Measurements from ENCODE around the gene PKNOX2.

PKNOX2 gene

GRCh38 chr11:125271483-125272091, 107.0 kb downstream of the PKNOX2 start:
- Histone ChIP-seq H2AFZ (ENCODE audit: low read depth, low read length) (no peak overlapping the region), H3K36me3 (replicated peaks; ENCODE audit: low read depth, low read length) (no peaks in the 10 kb centered on the region), H3K27ac (ENCODE audit: low read length) (no peak overlapping the region), H3K9me3 (ENCODE audit: insufficient read depth, low read length) (no peaks in the 10 kb centered on the region), H3K79me2 (ENCODE audit: low read length) (no peaks in the 10 kb centered on the region), H3K9ac (ENCODE audit: low read length) (no peak overlapping the region), H3K4me2 (ENCODE audit: low read length) (no peak overlapping the region), H3K4me1 (ENCODE audit: low read length) (no peaks in the 10 kb centered on the region), H3K4me3 (ENCODE audit: low read length) (no peak overlapping the region), H3K27me3 (ENCODE audit: low read depth, low read length) (peaks cover 26% of the 10 kb centered on the region), H4K20me1 (ENCODE audit: insufficient read depth, low read length) (no peaks in the 10 kb centered on the region)
- TF ChIP-seq CTCF (IDR thresholded peaks at IDR 0.05; ENCODE audit: low read depth, low read length), result no peak
- no peak for TF ChIP-seq EZH2phosphoT487 (IDR thresholded peaks at IDR 0.05; ENCODE audit: low read depth)

GRCh38 chr11:125272092-125272491, 107.5 kb downstream of the PKNOX2 start:
- TF ChIP-seq EZH2phosphoT487 (IDR thresholded peaks at IDR 0.05; ENCODE audit: low read depth) (no peak), CTCF (IDR thresholded peaks at IDR 0.05; ENCODE audit: low read depth, low read length) (no peak)
- Histone ChIP-seq H3K9me3 (ENCODE audit: insufficient read depth, low read length) (no peaks in the 10 kb centered on the region), H2AFZ (ENCODE audit: low read depth, low read length) (no peak overlapping the region), H3K27ac (ENCODE audit: low read length) (no peak overlapping the region), H3K36me3 (replicated peaks; ENCODE audit: low read depth, low read length) (no peaks in the 10 kb centered on the region), H3K27me3 (ENCODE audit: low read depth, low read length) (peaks cover 31% of the 10 kb centered on the region), H3K9ac (ENCODE audit: low read length) (no peak overlapping the region), H3K4me3 (ENCODE audit: low read length) (no peak overlapping the region), H3K79me2 (ENCODE audit: low read length) (no peaks in the 10 kb centered on the region), H3K4me1 (ENCODE audit: low read length) (no peaks in the 10 kb centered on the region), H3K4me2 (ENCODE audit: low read length) (no peak overlapping the region), H4K20me1 (ENCODE audit: insufficient read depth, low read length) (no peaks in the 10 kb centered on the region)

DNA sequence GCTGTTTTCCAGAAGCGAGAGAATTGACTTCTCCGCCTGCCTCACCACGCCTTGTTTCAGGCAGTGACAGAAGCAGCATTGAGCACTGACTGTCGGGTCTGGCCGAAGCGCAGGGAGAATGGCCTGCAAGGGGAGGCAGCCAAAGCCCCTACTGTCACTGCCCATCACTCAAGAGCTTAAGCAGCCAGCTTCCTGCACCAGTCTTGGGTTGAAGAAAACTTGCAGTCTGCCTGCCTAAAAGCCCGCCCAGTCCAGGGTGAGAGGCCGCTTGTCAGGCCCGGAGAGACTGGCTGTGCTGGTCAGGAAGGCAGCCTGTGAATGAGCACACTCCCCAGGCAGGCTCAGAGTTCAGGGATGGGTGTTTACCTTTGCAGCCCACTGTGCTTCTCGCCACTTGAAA, 108.3 kb downstream of the PKNOX2 start:
- no peak overlapping the region for H2AFZ ChIP-seq (ENCODE audit: low read depth, low read length)
- no peaks in the 10 kb centered on the region for H3K9me3 ChIP-seq (ENCODE audit: insufficient read depth, low read length)
- TF ChIP-seq EZH2phosphoT487 (IDR thresholded peaks at IDR 0.05; ENCODE audit: low read depth) (no peak), CTCF (IDR thresholded peaks at IDR 0.05; ENCODE audit: low read depth, low read length) (no peak)
- H3K27ac ChIP-seq (ENCODE audit: low read length), result no peak overlapping the region
- H3K4me2 ChIP-seq (ENCODE audit: low read length), result no peak overlapping the region
- no peaks in the 10 kb centered on the region for H4K20me1 ChIP-seq (ENCODE audit: insufficient read depth, low read length)
- no peak overlapping the region for H3K4me3 ChIP-seq (ENCODE audit: low read length)
- no peaks in the 10 kb centered on the region for H3K36me3 ChIP-seq (replicated peaks; ENCODE audit: low read depth, low read length)
- no peak overlapping the region for H3K9ac ChIP-seq (ENCODE audit: low read length)
- H3K27me3 ChIP-seq (ENCODE audit: low read depth, low read length), result peaks cover 38% of the 10 kb centered on the region
- H3K4me1 ChIP-seq (ENCODE audit: low read length), result no peaks in the 10 kb centered on the region
- no peaks in the 10 kb centered on the region for H3K79me2 ChIP-seq (ENCODE audit: low read length)

DNA sequence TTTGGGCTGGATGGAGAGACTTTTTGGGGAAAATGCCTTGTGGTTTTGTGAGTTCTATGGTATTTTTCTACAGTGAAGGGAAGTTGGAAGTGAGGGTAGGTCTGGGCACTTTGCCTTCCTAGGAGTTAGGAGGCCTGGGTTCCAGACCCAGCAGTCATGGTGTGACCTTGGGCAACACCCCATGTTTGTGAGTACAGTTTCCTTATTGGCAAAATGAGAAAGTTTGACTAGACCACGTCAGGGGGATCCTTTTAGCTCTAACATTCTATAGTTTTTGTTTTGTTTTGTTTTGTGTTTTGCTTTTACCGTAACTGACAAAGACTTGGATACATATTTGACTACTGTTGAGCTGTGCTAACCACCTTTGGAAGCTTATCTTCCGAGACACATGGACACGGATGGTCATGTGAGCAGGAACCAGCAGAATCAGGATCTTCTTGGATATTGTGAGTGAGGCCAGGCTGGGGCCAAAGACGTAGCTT, 109.0 kb downstream of the PKNOX2 start:
- no peak overlapping the region for H2AFZ ChIP-seq (ENCODE audit: low read depth, low read length)
- H3K79me2 ChIP-seq (ENCODE audit: low read length), result no peaks in the 10 kb centered on the region
- H3K9me3 ChIP-seq (ENCODE audit: insufficient read depth, low read length), result no peaks in the 10 kb centered on the region
- H4K20me1 ChIP-seq (ENCODE audit: insufficient read depth, low read length), result no peaks in the 10 kb centered on the region
- H3K9ac ChIP-seq (ENCODE audit: low read length), result no peak overlapping the region
- H3K27me3 ChIP-seq (ENCODE audit: low read depth, low read length), result peaks cover 39% of the 10 kb centered on the region
- TF ChIP-seq CTCF (IDR thresholded peaks at IDR 0.05; ENCODE audit: low read depth, low read length) (no peak), EZH2phosphoT487 (IDR thresholded peaks at IDR 0.05; ENCODE audit: low read depth) (no peak)
- no peaks in the 10 kb centered on the region for H3K4me1 ChIP-seq (ENCODE audit: low read length)
- H3K4me2 ChIP-seq (ENCODE audit: low read length), result no peak overlapping the region
- no peak overlapping the region for H3K27ac ChIP-seq (ENCODE audit: low read length)
- no peaks in the 10 kb centered on the region for H3K36me3 ChIP-seq (replicated peaks; ENCODE audit: low read depth, low read length)
- H3K4me3 ChIP-seq (ENCODE audit: low read length), result no peak overlapping the region
